Astrocyte (in vitro differentiated cells and primary cell): ENCODE data around the gene URGCP. TPM values are rescaled to one million over a fixed set of nuclear protein-coding genes. Genes with fewer than 3 reads are reported as not detected.

ENCODE experiments used
- DNase-seq: peaks from one replicate; pipeline ENCODE4 v3.0.0-alpha.2; 2010; ENCODE audit warnings: low read depth
- FAIRE-seq: peaks from 2 replicates; lab custom pipeline; 2011; peaks lifted over from hg19 to GRCh38; lab: Jason Lieb, UNC
- H2AFZ ChIP-seq: 2 replicates; pipeline ENCODE4 v1.6.0; 2012; ENCODE audit warnings: low read depth, low read length, inconsistent platforms
- H3K27ac ChIP-seq: 2 replicates; pipeline ENCODE4 v1.5.1; 2011; ENCODE audit warnings: low read depth, low read length, inconsistent platforms
- H3K27me3 ChIP-seq: 2 replicates; pipeline ENCODE4 v1.6.0; 2011; ENCODE audit warnings: low read length, inconsistent platforms; ENCODE audit not compliant: insufficient read depth
- H3K36me3 ChIP-seq: 2 replicates; pipeline ENCODE4 v1.5.1; 2011; ENCODE audit warnings: low read length, inconsistent platforms; ENCODE audit not compliant: insufficient read depth
- H3K4me1 ChIP-seq: 2 replicates; pipeline ENCODE4 v1.5.1; 2011; ENCODE audit warnings: low read length, inconsistent platforms; ENCODE audit not compliant: insufficient read depth
- H3K4me2 ChIP-seq: 2 replicates; pipeline ENCODE4 v1.6.0; 2012; ENCODE audit warnings: low read length, inconsistent platforms
- H3K4me3 ChIP-seq: 2 replicates; pipeline ENCODE4 v1.5.1; 2011; ENCODE audit warnings: low read depth, mild to moderate bottlenecking, low read length, inconsistent platforms; ENCODE audit not compliant: insufficient read depth
- H3K79me2 ChIP-seq: 2 replicates; pipeline ENCODE4 v1.6.0; 2012; ENCODE audit warnings: mild to moderate bottlenecking, low read length, inconsistent platforms; ENCODE audit not compliant: insufficient read depth
- H3K9ac ChIP-seq: 2 replicates; pipeline ENCODE4 v1.6.0; 2012; ENCODE audit warnings: mild to moderate bottlenecking, low read length, inconsistent platforms
- H3K9me3 ChIP-seq: 2 replicates; pipeline ENCODE4 v1.5.1; 2012; ENCODE audit warnings: low read depth, mild to moderate bottlenecking, low read length, inconsistent platforms; ENCODE audit not compliant: insufficient read depth
- H4K20me1 ChIP-seq: 2 replicates; pipeline ENCODE4 v1.6.0; 2012; ENCODE audit warnings: low read length, inconsistent platforms; ENCODE audit not compliant: insufficient read depth
- H3K27ac Mint-ChIP-seq: one replicate; pipeline ENCODE4 v1.8.0; 2021; ENCODE audit warnings: mild to moderate bottlenecking, mixed read lengths; ENCODE audit not compliant: unreplicated experiment
- H3K27me3 Mint-ChIP-seq: one replicate; pipeline ENCODE4 v1.8.0; 2021; ENCODE audit warnings: low read depth, mixed read lengths; ENCODE audit not compliant: unreplicated experiment
- H3K36me3 Mint-ChIP-seq: one replicate; pipeline ENCODE4 v1.8.0; 2021; ENCODE audit warnings: low read depth, mixed read lengths; ENCODE audit not compliant: unreplicated experiment
- H3K4me1 Mint-ChIP-seq: one replicate; pipeline ENCODE4 v1.8.0; 2021; ENCODE audit warnings: low read depth, mixed read lengths; ENCODE audit not compliant: unreplicated experiment
- H3K4me3 Mint-ChIP-seq: one replicate; pipeline ENCODE4 v1.8.0; 2021; ENCODE audit warnings: mild to moderate bottlenecking, moderate library complexity, mixed read lengths; ENCODE audit not compliant: unreplicated experiment
- H3K9me3 Mint-ChIP-seq: one replicate; pipeline ENCODE4 v1.8.0; 2021; ENCODE audit warnings: mild to moderate bottlenecking, mixed read lengths; ENCODE audit not compliant: unreplicated experiment
- CTCF ChIP-seq: IDR thresholded peaks from 2 replicates; pipeline ENCODE4 v1.5.1; 2011; ENCODE audit warnings: low read depth, mild to moderate bottlenecking, inconsistent platforms, low read length, moderate library complexity; ENCODE audit not compliant: insufficient read depth
- EZH2 ChIP-seq: IDR thresholded peaks from 2 replicates; pipeline ENCODE4 v1.6.1; 2012; ENCODE audit warnings: mild to moderate bottlenecking, low read length, inconsistent platforms; ENCODE audit not compliant: insufficient read depth
- total RNA-seq: library from RNA; stranded (reverse); gene quantifications from 2 replicates; pipeline ENCODE4 v1.2.1, GENCODE V29; 2021

Gene URGCP
- total RNA-seq, 1 donor from 2014 or later: 23.0 TPM

DNA sequence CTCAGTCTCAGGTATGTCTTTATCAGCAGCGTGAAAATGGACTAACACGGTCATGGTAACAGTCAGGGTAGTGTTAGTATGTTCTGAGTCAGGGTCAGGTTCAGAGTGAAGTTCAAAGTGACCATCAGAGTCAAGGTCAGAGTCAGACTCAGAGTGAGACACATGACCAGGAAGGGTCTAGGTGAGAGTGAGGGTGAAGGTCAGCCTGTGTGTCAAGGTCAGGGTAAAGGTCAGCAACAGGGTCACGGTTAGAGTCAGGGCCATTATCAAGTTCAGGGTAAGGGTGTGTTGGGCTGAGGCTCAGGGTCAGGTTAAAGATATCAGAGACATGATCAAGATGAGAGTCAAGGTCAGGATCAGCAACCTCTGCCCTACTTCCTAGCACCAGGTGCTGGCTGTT, 41.1 kb downstream of the URGCP start:
- Mint-ChIP-seq H3K27ac (no peak overlapping the region), H3K9me3 (peaks cover 5% of the 10 kb centered on the region), H3K4me3 (no peak overlapping the region), H3K27me3 (no peaks in the 10 kb centered on the region), H3K4me1 (peaks cover 3% of the 10 kb centered on the region), H3K36me3 (peaks cover 14% of the 10 kb centered on the region)
- Histone ChIP-seq H3K36me3 (peaks cover 17% of the 10 kb centered on the region), H3K27me3 (no peaks in the 10 kb centered on the region), H3K4me2 (no peak overlapping the region), H3K79me2 (peaks cover 12% of the 10 kb centered on the region), H2AFZ (no peak overlapping the region), H3K4me1 (peaks cover 9% of the 10 kb centered on the region), H3K4me3 (no peak overlapping the region), H3K9ac (no peak overlapping the region), H3K27ac (no peak overlapping the region), H3K9me3 (no peaks in the 10 kb centered on the region), H4K20me1 (no peaks in the 10 kb centered on the region)
- no peak for DNase-seq
- no peak for FAIRE-seq
- TF ChIP-seq EZH2 (no peak), CTCF (no peak)

- Histone ChIP-seq H3K36me3 (peaks cover 17% of the 10 kb centered on the region), H3K27me3 (no peaks in the 10 kb centered on the region), H3K4me1 (peaks cover 3% of the 10 kb centered on the region), H3K4me2 (no peak overlapping the region), H3K9me3 (no peaks in the 10 kb centered on the region), H2AFZ (no peak overlapping the region), H3K9ac (no peak overlapping the region), H3K79me2 (peaks cover 12% of the 10 kb centered on the region), H3K4me3 (no peak overlapping the region), H3K27ac (no peak overlapping the region), H4K20me1 (no peaks in the 10 kb centered on the region)
- Mint-ChIP-seq H3K27me3 (no peaks in the 10 kb centered on the region), H3K9me3 (peaks cover 9% of the 10 kb centered on the region), H3K36me3 (peaks cover 14% of the 10 kb centered on the region), H3K4me1 (no peaks in the 10 kb centered on the region), H3K4me3 (no peak overlapping the region), H3K27ac (no peak overlapping the region)
- DNase-seq (no peak), FAIRE-seq (no peak)
- TF ChIP-seq CTCF (no peak), EZH2 (no peak)
These were observed 42.3 kb downstream of the URGCP start for GRCh38 chr7:43864126-43864525.

DNA sequence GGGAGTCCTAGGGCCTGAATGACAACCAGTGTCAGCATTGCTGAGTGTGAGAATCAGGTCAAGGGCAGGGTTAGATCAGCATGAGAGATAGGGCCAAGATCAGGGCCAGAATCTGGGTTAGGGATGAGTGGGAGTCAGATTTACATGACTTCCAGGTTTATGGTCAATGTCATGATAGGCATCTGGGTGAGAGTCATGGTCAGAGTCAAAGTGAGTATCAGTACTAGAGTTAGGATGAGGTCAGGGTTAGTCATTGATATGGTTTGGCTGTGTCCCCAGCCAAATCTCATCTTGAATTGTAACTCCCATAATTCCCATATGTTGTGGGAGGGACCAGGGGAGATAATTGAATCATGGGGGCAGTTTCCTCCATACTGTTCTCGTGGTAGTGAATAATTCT, 49.4 kb downstream of the URGCP start:
- H3K27me3 ChIP-seq: no peaks in the 10 kb centered on the region
- H3K9ac ChIP-seq: no peak overlapping the region
- FAIRE-seq (no peak), DNase-seq (no peak)
- no peak overlapping the region for H2AFZ ChIP-seq
- Mint-ChIP-seq H3K27me3 (no peaks in the 10 kb centered on the region), H3K4me3 (no peak overlapping the region), H3K27ac (no peak overlapping the region), H3K36me3 (no peaks in the 10 kb centered on the region), H3K9me3 (peaks cover 3% of the 10 kb centered on the region), H3K4me1 (no peaks in the 10 kb centered on the region)
- no peaks in the 10 kb centered on the region for H4K20me1 ChIP-seq
- H3K9me3 ChIP-seq: no peaks in the 10 kb centered on the region
- no peak overlapping the region for H3K27ac ChIP-seq
- no peak overlapping the region for H3K4me3 ChIP-seq
- no peaks in the 10 kb centered on the region for H3K4me1 ChIP-seq
- no peaks in the 10 kb centered on the region for H3K36me3 ChIP-seq
- TF ChIP-seq CTCF (no peak), EZH2 (no peak)
- no peaks in the 10 kb centered on the region for H3K79me2 ChIP-seq
- H3K4me2 ChIP-seq: no peak overlapping the region
